Stomach (tissue), 4 donors: ENCODE results near the gene SLC6A18.

Source experiments
- EP300 ChIP-seq: sonication (generic); formaldehyde crosslinking; IDR thresholded peaks from one replicate; pipeline ENCODE4 v1.6.1; 2017; ENCODE audit warnings: antibody characterized with exemption
- TF ChIP-seq, protein P1 (sequence below), 7 experiments: fragments of 450-650 bp in 4 of 7; fragments of 200-600 bp in 3 of 7; sonication (generic) in 3 of 7; IDR thresholded peaks; one replicate each; pipeline ENCODE4 v1.5.1; 2016 to 2019; ENCODE audit warnings: antibody characterized with exemption in 7 of 7, control low read depth in 2 of 7, mild to moderate bottlenecking in 1 of 7

DNA sequence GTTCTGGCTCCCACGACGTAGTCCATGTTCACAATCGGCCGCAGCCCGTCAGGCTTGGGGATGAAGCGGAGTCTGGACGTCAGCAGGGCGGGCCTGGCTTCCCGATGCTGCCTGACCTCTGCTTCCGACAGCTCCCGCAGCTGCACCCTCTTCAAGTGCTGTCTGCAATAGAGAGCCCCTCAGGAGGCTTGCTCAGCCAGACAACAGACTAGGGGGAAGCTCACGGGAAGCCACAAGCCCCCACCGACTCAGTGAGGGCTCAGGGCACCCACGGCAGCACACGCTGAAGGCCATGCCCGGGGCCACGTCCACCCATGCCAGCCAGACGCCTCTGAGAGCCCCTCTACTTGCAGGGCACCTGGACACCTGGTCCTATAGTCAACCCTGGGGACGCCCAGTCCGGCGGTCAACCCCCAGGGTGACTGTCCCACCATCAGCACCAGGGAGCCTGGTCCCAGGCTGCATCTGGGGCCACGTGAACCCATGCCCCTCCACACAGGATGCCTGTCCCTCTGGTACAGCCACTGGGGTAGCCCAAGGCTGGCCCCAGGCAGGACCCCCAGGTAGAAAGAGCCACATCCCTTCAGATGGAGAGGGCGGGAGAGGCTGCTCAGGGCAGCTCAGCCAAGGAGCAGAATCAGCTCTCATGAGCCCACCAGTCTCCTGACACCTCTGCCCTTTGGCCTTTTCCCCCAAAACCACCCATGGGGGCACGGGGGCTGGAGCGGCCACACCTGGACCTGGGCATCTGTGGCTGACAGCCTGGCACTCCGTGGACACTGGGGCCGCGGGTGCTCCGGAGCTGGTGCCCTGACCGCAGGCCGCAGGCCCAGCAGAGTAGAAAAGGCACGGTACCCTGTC, 55.2 kb downstream of the SLC6A18 start:
- TF ChIP-seq, protein P1, sequence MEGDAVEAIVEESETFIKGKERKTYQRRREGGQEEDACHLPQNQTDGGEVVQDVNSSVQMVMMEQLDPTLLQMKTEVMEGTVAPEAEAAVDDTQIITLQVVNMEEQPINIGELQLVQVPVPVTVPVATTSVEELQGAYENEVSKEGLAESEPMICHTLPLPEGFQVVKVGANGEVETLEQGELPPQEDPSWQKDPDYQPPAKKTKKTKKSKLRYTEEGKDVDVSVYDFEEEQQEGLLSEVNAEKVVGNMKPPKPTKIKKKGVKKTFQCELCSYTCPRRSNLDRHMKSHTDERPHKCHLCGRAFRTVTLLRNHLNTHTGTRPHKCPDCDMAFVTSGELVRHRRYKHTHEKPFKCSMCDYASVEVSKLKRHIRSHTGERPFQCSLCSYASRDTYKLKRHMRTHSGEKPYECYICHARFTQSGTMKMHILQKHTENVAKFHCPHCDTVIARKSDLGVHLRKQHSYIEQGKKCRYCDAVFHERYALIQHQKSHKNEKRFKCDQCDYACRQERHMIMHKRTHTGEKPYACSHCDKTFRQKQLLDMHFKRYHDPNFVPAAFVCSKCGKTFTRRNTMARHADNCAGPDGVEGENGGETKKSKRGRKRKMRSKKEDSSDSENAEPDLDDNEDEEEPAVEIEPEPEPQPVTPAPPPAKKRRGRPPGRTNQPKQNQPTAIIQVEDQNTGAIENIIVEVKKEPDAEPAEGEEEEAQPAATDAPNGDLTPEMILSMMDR (IDR thresholded peaks at IDR 0.05) = no peak
- no peak for TF ChIP-seq EP300
